AG04449 (cell line): ENCODE results near the gene NEURL1B.
A peak's percentile ranks its signal among the peaks of the same experiment; 100 is the strongest.

Source experiments
- CTCF ChIA-PET: fragments of 350-600 bp; formaldehyde crosslinking; extraction: SDS; loops from one replicate; lab custom pipeline; 2021; ENCODE audit warnings: antibody characterized with exemption; lab: Yijun Ruan, JAX
- POLR2A ChIA-PET: fragments of 400-600, 350-600 bp; formaldehyde crosslinking; extraction: SDS; loops from one replicate; lab custom pipeline; 2020; ENCODE audit warnings: antibody characterized with exemption, inconsistent platforms; lab: Yijun Ruan, JAX
- DNase-seq: peaks from one replicate; pipeline ENCODE4 v3.0.0-alpha.2; 2010; ENCODE audit warnings: low read depth, low spot score
- H3K4me3 ChIP-seq: 2 replicates; pipeline ENCODE4 v1.5.1; 2011; ENCODE audit warnings: low read depth, mild to moderate bottlenecking, control low read depth, low read length
- CTCF ChIP-seq: IDR thresholded peaks from one replicate; pipeline ENCODE4 v1.5.1; 2011; ENCODE audit warnings: mild to moderate bottlenecking, moderate library complexity, low read length, control low read depth, inconsistent platforms; ENCODE audit not compliant: insufficient read depth; ENCODE audit errors: missing control alignments

Gene NEURL1B

DNA sequence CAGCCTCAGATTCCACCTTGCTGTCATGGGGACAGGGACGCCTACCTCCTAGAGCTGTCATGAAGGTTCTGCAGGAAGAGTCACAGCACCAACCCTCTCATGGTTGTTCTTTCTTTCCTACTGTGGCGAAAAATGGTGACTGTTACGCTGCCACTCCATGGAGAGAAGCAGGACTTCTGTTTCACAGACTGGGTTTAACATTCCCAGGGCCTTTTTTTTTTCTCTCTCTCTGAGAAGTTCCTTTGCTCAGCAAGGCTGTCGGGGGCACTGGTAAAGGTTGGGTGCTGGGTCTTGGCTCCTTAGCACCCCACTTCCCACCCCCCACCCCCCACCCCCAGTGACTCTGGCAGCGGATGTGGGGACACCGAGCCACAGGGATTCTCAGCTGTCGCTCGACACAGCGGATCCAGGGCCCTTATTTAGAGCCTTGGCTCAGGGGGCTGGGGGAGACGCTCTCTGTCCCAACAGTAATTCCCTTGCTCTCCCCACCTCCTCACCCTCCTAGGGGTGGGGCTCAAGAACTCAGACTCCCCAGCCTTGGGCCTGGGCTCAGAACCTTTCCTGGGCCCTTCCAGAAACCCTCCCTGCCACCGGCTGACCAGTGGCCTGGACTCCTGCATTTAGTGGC, 95.6 kb downstream of the NEURL1B start:
- ChIA-PET CTCF (interaction anchor here (1.7 kb wide), 1 partner anchor 194 kb away, joined by 3 read pairs; no protein-coding TSS in a partner anchor), POLR2A (no interaction called here)
- TF ChIP-seq CTCF = no peak
- H3K4me3 ChIP-seq = no peak overlapping the region
- DNase-seq = no peak

DNA sequence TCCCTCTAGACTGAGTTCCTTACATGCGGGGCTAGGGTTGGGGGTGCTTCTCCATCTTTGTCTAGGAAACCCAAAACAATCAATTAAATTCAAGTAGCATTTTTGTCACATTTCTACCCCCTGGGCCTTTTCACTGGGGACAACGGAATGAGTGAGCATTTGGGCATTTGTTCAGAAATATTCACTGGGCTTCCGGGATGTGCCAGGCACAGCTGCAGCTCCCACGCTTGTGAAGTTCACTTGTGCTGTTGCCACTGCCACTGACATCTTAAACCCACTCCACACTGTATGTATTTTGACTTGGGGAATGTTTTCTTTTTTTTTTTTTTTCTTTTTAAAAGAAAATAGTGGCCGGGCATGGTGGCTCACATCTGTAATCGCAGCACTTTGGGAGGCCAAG, 98.3 kb downstream of the NEURL1B start:
- DNase-seq = no peak
- no peak overlapping the region for H3K4me3 ChIP-seq
- CTCF ChIA-PET = no interaction called here
- no peak for TF ChIP-seq CTCF
- POLR2A ChIA-PET = no interaction called here

- peak; percentile 72 for DNase-seq
- no peak overlapping the region for H3K4me3 ChIP-seq
- ChIA-PET CTCF (interaction anchor here (0.6 to 1.7 kb wide), 10 partner anchors 8 to 225 kb away, joined by 3 to 7 read pairs (median 4); no protein-coding TSS in a partner anchor), POLR2A (interaction anchor here (1.0 to 1.4 kb wide), 4 partner anchors 15 to 203 kb away, joined by 3 to 16 read pairs (median 5); partner anchors contain the start of gene DUSP1)
- no peak for TF ChIP-seq CTCF
Measured at GRCh38 chr5:172740428-172741205, 99.6 kb downstream of the NEURL1B start.
